ENCODE measurements around the gene OPRL1.
A peak's percentile ranks its signal among the peaks of the same experiment; 100 is the strongest.

Gene OPRL1

GRCh38 chr20:64063389-64064144 lies 16.3 kb upstream of the OPRL1 start (continued):
- TF ChIP-seq, protein P1, sequence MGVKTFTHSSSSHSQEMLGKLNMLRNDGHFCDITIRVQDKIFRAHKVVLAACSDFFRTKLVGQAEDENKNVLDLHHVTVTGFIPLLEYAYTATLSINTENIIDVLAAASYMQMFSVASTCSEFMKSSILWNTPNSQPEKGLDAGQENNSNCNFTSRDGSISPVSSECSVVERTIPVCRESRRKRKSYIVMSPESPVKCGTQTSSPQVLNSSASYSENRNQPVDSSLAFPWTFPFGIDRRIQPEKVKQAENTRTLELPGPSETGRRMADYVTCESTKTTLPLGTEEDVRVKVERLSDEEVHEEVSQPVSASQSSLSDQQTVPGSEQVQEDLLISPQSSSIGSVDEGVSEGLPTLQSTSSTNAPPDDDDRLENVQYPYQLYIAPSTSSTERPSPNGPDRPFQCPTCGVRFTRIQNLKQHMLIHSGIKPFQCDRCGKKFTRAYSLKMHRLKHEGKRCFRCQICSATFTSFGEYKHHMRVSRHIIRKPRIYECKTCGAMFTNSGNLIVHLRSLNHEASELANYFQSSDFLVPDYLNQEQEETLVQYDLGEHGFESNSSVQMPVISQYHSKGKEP (tag by site-specific recombination; IDR thresholded peaks at IDR 0.05), result no peak
- TF ChIP-seq ZNF660 (tag by site-specific recombination; IDR thresholded peaks at IDR 0.05) (no peak), ZNF19 (tag by site-specific recombination; IDR thresholded peaks at IDR 0.05; ENCODE audit: low read depth) (no peak), ZNF274 (IDR thresholded peaks at IDR 0.05; ENCODE audit: low read length) (no peak), ZNF274 (tag by site-specific recombination; IDR thresholded peaks at IDR 0.05; ENCODE audit: borderline replicate concordance) (no peak), ZNF157 (tag by site-specific recombination; IDR thresholded peaks at IDR 0.05) (no peak), GLIS1 (tag by site-specific recombination; IDR thresholded peaks at IDR 0.05) (peak; percentile 64; the same call in 1 of the 2 replicates), ZNF366 (tag by site-specific recombination; conservative IDR thresholded peaks at IDR 0.05) (no peak), MEIS1 (CRISPR knock-in tag; IDR thresholded peaks at IDR 0.05; ENCODE audit: borderline replicate concordance) (no peak), ZNF473 (tag by site-specific recombination; IDR thresholded peaks at IDR 0.05) (no peak), ZNF580 (tag by site-specific recombination; IDR thresholded peaks at IDR 0.05) (no peak), ZBTB48 (tag by site-specific recombination; IDR thresholded peaks at IDR 0.05) (peak; percentile 76), ZNF292 (tag by site-specific recombination; IDR thresholded peaks at IDR 0.05; ENCODE audit: borderline replicate concordance, low read depth) (no peak), ZNF121 (tag by site-specific recombination; IDR thresholded peaks at IDR 0.05) (peak; percentile 66; the same call in 1 of the 2 replicates), ZBTB10 (tag by site-specific recombination; IDR thresholded peaks at IDR 0.05) (peak; percentile 89), ZFHX2 (tag by site-specific recombination; conservative IDR thresholded peaks at IDR 0.05) (peak; percentile 77), ZNF707 (tag by site-specific recombination; IDR thresholded peaks at IDR 0.05) (no peak), ZNF501 (tag by site-specific recombination; IDR thresholded peaks at IDR 0.05) (no peak), ZNF239 (tag by site-specific recombination; IDR thresholded peaks at IDR 0.05) (peak; percentile 24; the same call in 1 of the 2 replicates), BCL11A (tag by site-specific recombination; IDR thresholded peaks at IDR 0.05; ENCODE audit: low read depth) (no peak), MZF1 (tag by site-specific recombination; IDR thresholded peaks at IDR 0.05; ENCODE audit: borderline replicate concordance) (no peak), ZFP3 (tag by site-specific recombination; IDR thresholded peaks at IDR 0.05; ENCODE audit: low read depth) (no peak), ZBTB8A (tag by site-specific recombination; IDR thresholded peaks at IDR 0.05) (0 out of 2 replicates have a peak, but pooled peaks have one; percentile 20), ZNF37A (tag by site-specific recombination; IDR thresholded peaks at IDR 0.05) (no peak), MYNN (tag by site-specific recombination; IDR thresholded peaks at IDR 0.05; ENCODE audit: borderline replicate concordance) (no peak), ZNF138 (tag by site-specific recombination; IDR thresholded peaks at IDR 0.05; ENCODE audit: borderline replicate concordance) (0 out of 2 replicates have a peak, but pooled peaks have one; percentile 7)
- TF ChIP-seq, protein P2, sequence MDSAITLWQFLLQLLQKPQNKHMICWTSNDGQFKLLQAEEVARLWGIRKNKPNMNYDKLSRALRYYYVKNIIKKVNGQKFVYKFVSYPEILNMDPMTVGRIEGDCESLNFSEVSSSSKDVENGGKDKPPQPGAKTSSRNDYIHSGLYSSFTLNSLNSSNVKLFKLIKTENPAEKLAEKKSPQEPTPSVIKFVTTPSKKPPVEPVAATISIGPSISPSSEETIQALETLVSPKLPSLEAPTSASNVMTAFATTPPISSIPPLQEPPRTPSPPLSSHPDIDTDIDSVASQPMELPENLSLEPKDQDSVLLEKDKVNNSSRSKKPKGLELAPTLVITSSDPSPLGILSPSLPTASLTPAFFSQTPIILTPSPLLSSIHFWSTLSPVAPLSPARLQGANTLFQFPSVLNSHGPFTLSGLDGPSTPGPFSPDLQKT (IDR thresholded peaks at IDR 0.05; ENCODE audit: borderline replicate concordance, low read depth, low read length), result no peak
- TF ChIP-seq, protein P3, sequence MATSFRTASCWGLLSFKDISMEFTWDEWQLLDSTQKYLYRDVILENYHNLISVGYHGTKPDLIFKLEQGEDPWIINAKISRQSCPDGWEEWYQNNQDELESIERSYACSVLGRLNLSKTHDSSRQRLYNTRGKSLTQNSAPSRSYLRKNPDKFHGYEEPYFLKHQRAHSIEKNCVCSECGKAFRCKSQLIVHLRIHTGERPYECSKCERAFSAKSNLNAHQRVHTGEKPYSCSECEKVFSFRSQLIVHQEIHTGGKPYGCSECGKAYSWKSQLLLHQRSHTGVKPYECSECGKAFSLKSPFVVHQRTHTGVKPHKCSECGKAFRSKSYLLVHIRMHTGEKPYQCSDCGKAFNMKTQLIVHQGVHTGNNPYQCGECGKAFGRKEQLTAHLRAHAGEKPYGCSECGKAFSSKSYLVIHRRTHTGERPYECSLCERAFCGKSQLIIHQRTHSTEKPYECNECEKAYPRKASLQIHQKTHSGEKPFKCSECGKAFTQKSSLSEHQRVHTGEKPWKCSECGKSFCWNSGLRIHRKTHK (tag by site-specific recombination; IDR thresholded peaks at IDR 0.05), result no peak
- TF ChIP-seq, protein P4, sequence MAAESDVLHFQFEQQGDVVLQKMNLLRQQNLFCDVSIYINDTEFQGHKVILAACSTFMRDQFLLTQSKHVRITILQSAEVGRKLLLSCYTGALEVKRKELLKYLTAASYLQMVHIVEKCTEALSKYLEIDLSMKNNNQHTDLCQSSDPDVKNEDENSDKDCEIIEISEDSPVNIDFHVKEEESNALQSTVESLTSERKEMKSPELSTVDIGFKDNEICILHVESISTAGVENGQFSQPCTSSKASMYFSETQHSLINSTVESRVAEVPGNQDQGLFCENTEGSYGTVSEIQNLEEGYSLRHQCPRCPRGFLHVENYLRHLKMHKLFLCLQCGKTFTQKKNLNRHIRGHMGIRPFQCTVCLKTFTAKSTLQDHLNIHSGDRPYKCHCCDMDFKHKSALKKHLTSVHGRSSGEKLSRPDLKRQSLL (tag by site-specific recombination; IDR thresholded peaks at IDR 0.05), result no peak
- TF ChIP-seq, protein P5, sequence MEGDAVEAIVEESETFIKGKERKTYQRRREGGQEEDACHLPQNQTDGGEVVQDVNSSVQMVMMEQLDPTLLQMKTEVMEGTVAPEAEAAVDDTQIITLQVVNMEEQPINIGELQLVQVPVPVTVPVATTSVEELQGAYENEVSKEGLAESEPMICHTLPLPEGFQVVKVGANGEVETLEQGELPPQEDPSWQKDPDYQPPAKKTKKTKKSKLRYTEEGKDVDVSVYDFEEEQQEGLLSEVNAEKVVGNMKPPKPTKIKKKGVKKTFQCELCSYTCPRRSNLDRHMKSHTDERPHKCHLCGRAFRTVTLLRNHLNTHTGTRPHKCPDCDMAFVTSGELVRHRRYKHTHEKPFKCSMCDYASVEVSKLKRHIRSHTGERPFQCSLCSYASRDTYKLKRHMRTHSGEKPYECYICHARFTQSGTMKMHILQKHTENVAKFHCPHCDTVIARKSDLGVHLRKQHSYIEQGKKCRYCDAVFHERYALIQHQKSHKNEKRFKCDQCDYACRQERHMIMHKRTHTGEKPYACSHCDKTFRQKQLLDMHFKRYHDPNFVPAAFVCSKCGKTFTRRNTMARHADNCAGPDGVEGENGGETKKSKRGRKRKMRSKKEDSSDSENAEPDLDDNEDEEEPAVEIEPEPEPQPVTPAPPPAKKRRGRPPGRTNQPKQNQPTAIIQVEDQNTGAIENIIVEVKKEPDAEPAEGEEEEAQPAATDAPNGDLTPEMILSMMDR (tag by site-specific recombination; IDR thresholded peaks at IDR 0.05), result no peak

All from HEK293 (cell line).